Heart left ventricle (tissue), 13 donors: ENCODE data around the gene RTN3.

ENCODE experiments used
- CTCF ChIP-seq, 12 donors: fragments of 200-600 bp; sonication (generic) in 4 of 12; IDR thresholded peaks; one replicate each; pipeline versions ENCODE4 v1.5.0 to v1.8.0; 2018 to 2022; ENCODE audit warnings: antibody characterized with exemption in 12 of 12, mild to moderate bottlenecking in 5 of 12
- POLR2A ChIP-seq, 2 donors: fragments of 450-650 bp; IDR thresholded peaks; one replicate each; pipeline ENCODE4 v1.6.1; 2017; ENCODE audit warnings: antibody characterized with exemption in 2 of 2, mild to moderate bottlenecking in 2 of 2, moderate library complexity in 2 of 2
- donor health status: ischemic (EF 13 %, LVEDD 7.1; RV severe dilation, severe dysfunction).
- donor health status: DM: no; HTN: yes; CAD: no.
- donor health status: DM: no; HTN: no; CAD: no.
- donor health status: ischemic (EF 25% LVEDD 6.9; RV normal size, moderate dysfunction).
- donor health status: ischemic (EF 25% LVEDD 5.7; RV mildly dilated, moderate dysfunction).
- donor health status: ischemic (EF 35%, LVEDD 5.7; RV mildly dilated, moderate dysfunction).
- donor health status: nonischemic (EF 11% LVEDD 7.7; RV severe dilation, severe dysfunction).
- donor health status: DM: yes; HTN: yes; CAD: no.
- donor health status: PGD.
- donor health status: ischemic (EF 29% LVEDD 5.4; RV normal size, mild dysfunction).
- donor health status: nonischemic (EF 23%, LVEDD 6.1; RV moderate dilation, normal function).

GRCh38 chr11:63783925-63784592 is 102.8 kb downstream of the RTN3 start:
- no peak for TF ChIP-seq CTCF (IDR thresholded peaks at IDR 0.05)
- no peak for TF ChIP-seq POLR2A (IDR thresholded peaks at IDR 0.05)
